ELF-1 (cell line): ENCODE measurements around the gene PRSS12.
A peak's percentile ranks its signal among the peaks of the same experiment; 100 is the strongest.

Experiments
- DNase-seq: peaks from one replicate; pipeline ENCODE4 v3.0.0-alpha.2; 2016; ENCODE audit warnings: low read depth, low spot score

Gene PRSS12

GRCh38 chr4:118356731-118357130, 3.9 kb upstream of the PRSS12 start:
- no peak for DNase-seq

- no peak for DNase-seq
Measured at GRCh38 chr4:118356111-118356510, 3.3 kb upstream of the PRSS12 start.

GRCh38 chr4:118354913-118355312, 2.1 kb upstream of the PRSS12 start:
- DNase-seq: peak; percentile 32

- no peak for DNase-seq
Measured at GRCh38 chr4:118353534-118354030, 779 bp upstream of the PRSS12 start.

GRCh38 chr4:118351851-118352827, 664 bp downstream of the PRSS12 start:
- DNase-seq: peak; percentile 57

- no peak for DNase-seq
Measured at GRCh38 chr4:118350961-118351360, 1.8 kb downstream of the PRSS12 start.

- no peak for DNase-seq
Measured at GRCh38 chr4:118348886-118349285, 3.9 kb downstream of the PRSS12 start.

- no peak for DNase-seq
Measured at GRCh38 chr4:118346495-118346894, 6.3 kb downstream of the PRSS12 start.

- no peak for DNase-seq
Measured at GRCh38 chr4:118345813-118346212, 7.0 kb downstream of the PRSS12 start.

GRCh38 chr4:118344801-118345200, 8.0 kb downstream of the PRSS12 start:
- DNase-seq: no peak

GRCh38 chr4:118343501-118343900, 9.3 kb downstream of the PRSS12 start:
- DNase-seq: no peak

- DNase-seq: no peak
Measured at GRCh38 chr4:118340109-118340508, 12.7 kb downstream of the PRSS12 start.

GRCh38 chr4:118338981-118339765, 13.6 kb downstream of the PRSS12 start:
- no peak for DNase-seq

GRCh38 chr4:118338518-118338917, 14.3 kb downstream of the PRSS12 start:
- DNase-seq: no peak

- DNase-seq: no peak
Measured at GRCh38 chr4:118337954-118338353, 14.8 kb downstream of the PRSS12 start.

GRCh38 chr4:118335774-118336173, 17.0 kb downstream of the PRSS12 start:
- no peak for DNase-seq

GRCh38 chr4:118335324-118335723, 17.5 kb downstream of the PRSS12 start:
- DNase-seq: no peak

- DNase-seq: no peak
Measured at GRCh38 chr4:118331352-118331751, 21.5 kb downstream of the PRSS12 start.

GRCh38 chr4:118329849-118330248, 23.0 kb downstream of the PRSS12 start:
- DNase-seq: no peak

- DNase-seq: no peak
Measured at GRCh38 chr4:118327554-118328241, 25.1 kb downstream of the PRSS12 start.

GRCh38 chr4:118326585-118326984, 26.2 kb downstream of the PRSS12 start:
- no peak for DNase-seq

- DNase-seq: no peak
Measured at GRCh38 chr4:118325431-118325830, 27.4 kb downstream of the PRSS12 start.
